GM21515 (cell line): Measurements from ENCODE around the gene AGBL4.
"Not testable (repeated sequence)": the region's sequence is repeated elsewhere in the genome, so short reads cannot be mapped to it uniquely, and the experiment has no call there.

Experiments used
- ATAC-seq: cut with Tn5 transposase; IDR thresholded peaks from one replicate; pipeline ENCODE4 v1.9.1; 2021; ENCODE audit not compliant: unreplicated experiment

AGBL4 gene

GRCh38 chr1:49319426-49319963 is 704.3 kb downstream of the AGBL4 start:
- no peak for ATAC-seq

GRCh38 chr1:49318218-49318617 is 705.5 kb downstream of the AGBL4 start:
- no peak for ATAC-seq

GRCh38 chr1:49307457-49307856 is 716.3 kb downstream of the AGBL4 start:
- ATAC-seq, result no peak

- no peak for ATAC-seq
Measured at GRCh38 chr1:49306507-49307070, 717.2 kb downstream of the AGBL4 start.

GRCh38 chr1:49302400-49302799 is 721.4 kb downstream of the AGBL4 start:
- not testable (repeated sequence) for ATAC-seq

GRCh38 chr1:49298304-49298703 is 725.5 kb downstream of the AGBL4 start:
- ATAC-seq, result no peak

- no peak for ATAC-seq
Measured at GRCh38 chr1:49297783-49298182, 726.0 kb downstream of the AGBL4 start.

GRCh38 chr1:49294539-49294938 is 729.2 kb downstream of the AGBL4 start:
- no peak for ATAC-seq

GRCh38 chr1:49293016-49293415 is 730.7 kb downstream of the AGBL4 start:
- no peak for ATAC-seq

GRCh38 chr1:49257211-49258049 is 766.3 kb downstream of the AGBL4 start:
- not testable (repeated sequence) for ATAC-seq

GRCh38 chr1:49252917-49253316 is 770.8 kb downstream of the AGBL4 start:
- no peak for ATAC-seq

- no peak for ATAC-seq
Measured at GRCh38 chr1:49251019-49251784, 772.6 kb downstream of the AGBL4 start.

- ATAC-seq, result no peak
Measured at GRCh38 chr1:49240709-49241221, 783.0 kb downstream of the AGBL4 start.

GRCh38 chr1:49234988-49235387 is 788.8 kb downstream of the AGBL4 start:
- no peak for ATAC-seq

GRCh38 chr1:49229555-49229954 is 794.2 kb downstream of the AGBL4 start:
- ATAC-seq, result no peak

- no peak for ATAC-seq
Measured at GRCh38 chr1:49226758-49227157, 797.0 kb downstream of the AGBL4 start.

- ATAC-seq, result no peak
Measured at GRCh38 chr1:49225464-49225863, 798.3 kb downstream of the AGBL4 start.

GRCh38 chr1:49213301-49213700 is 810.5 kb downstream of the AGBL4 start:
- no peak for ATAC-seq

- no peak for ATAC-seq
Measured at GRCh38 chr1:49208712-49209111, 815.0 kb downstream of the AGBL4 start.

GRCh38 chr1:49204720-49205119 is 819.0 kb downstream of the AGBL4 start:
- ATAC-seq, result no peak

GRCh38 chr1:49200738-49201137 is 823.0 kb downstream of the AGBL4 start:
- ATAC-seq, result no peak
